Kidney glomerular epithelial cell (primary cell): ENCODE data around the gene PCDH1.

Experiments used
- DNase-seq: peaks from one replicate; lab custom pipeline; 2025; lab: John Stamatoyannopoulos, UW

Gene PCDH1

GRCh38 chr5:141873933-141874261 is 4.3 kb downstream of the PCDH1 start:
- no peak for DNase-seq

GRCh38 chr5:141872496-141873356 is 5.5 kb downstream of the PCDH1 start:
- DNase-seq: no peak

GRCh38 chr5:141871870-141872269 is 6.3 kb downstream of the PCDH1 start:
- no peak for DNase-seq

- DNase-seq: no peak
These were observed 7.3 kb downstream of the PCDH1 start for GRCh38 chr5:141870871-141871270.

- DNase-seq: no peak
These were observed 8.0 kb downstream of the PCDH1 start for GRCh38 chr5:141870228-141870627.

- DNase-seq: no peak
These were observed 8.7 kb downstream of the PCDH1 start for GRCh38 chr5:141869514-141869913.

- no peak for DNase-seq
These were observed 9.2 kb downstream of the PCDH1 start for GRCh38 chr5:141869040-141869439.

GRCh38 chr5:141868541-141868940 is 9.7 kb downstream of the PCDH1 start:
- DNase-seq: no peak

GRCh38 chr5:141867651-141868050 is 10.6 kb downstream of the PCDH1 start:
- no peak for DNase-seq

- no peak for DNase-seq
These were observed 11.1 kb downstream of the PCDH1 start for GRCh38 chr5:141867139-141867538.

- no peak for DNase-seq
These were observed 12.1 kb downstream of the PCDH1 start for GRCh38 chr5:141866096-141866495.

GRCh38 chr5:141865406-141865805 is 12.8 kb downstream of the PCDH1 start:
- DNase-seq: no peak

- DNase-seq: no peak
These were observed 13.5 kb downstream of the PCDH1 start for GRCh38 chr5:141864371-141865370.

- no peak for DNase-seq
These were observed 14.5 kb downstream of the PCDH1 start for GRCh38 chr5:141863569-141864178.

- DNase-seq: no peak
These were observed 15.2 kb downstream of the PCDH1 start for GRCh38 chr5:141862936-141863543.

GRCh38 chr5:141861194-141861593 is 17.0 kb downstream of the PCDH1 start:
- no peak for DNase-seq

- DNase-seq: no peak
These were observed 20.0 kb downstream of the PCDH1 start for GRCh38 chr5:141858079-141858765.

GRCh38 chr5:141857226-141857625 is 21.0 kb downstream of the PCDH1 start:
- no peak for DNase-seq

GRCh38 chr5:141856037-141856790 is 22.0 kb downstream of the PCDH1 start:
- no peak for DNase-seq

GRCh38 chr5:141855265-141856036 is 22.8 kb downstream of the PCDH1 start:
- DNase-seq: no peak
